Esophagus muscularis mucosa (tissue), 4 donors: ENCODE data around the gene POLR2E. TPM values are rescaled to one million over a fixed set of nuclear protein-coding genes. Genes with fewer than 3 reads are reported as not detected.

Experiments
- DNase-seq: peaks from one replicate; pipeline ENCODE4 v3.0.0-alpha.2; 2017; ENCODE audit errors: extremely low spot score
- H3K27ac ChIP-seq, 4 donors: fragments of 200-600 bp; sonication (generic); replicated peaks in 1 of 4; 1 replicate in 3 of 4; 2 replicates in 1 of 4; pipeline ENCODE4 v1.5.1; 2016 to 2019; ENCODE audit warnings: mild to moderate bottlenecking in 1 of 4
- H3K27me3 ChIP-seq, 4 donors: fragments of 200-600 bp; sonication (generic); one replicate each; pipeline versions ENCODE4 v1.5.1 to v1.6.0; 2016 to 2019
- H3K36me3 ChIP-seq, 4 donors: fragments of 200-600 bp; sonication (generic); one replicate each; pipeline ENCODE4 v1.5.1; 2016 to 2019
- H3K4me1 ChIP-seq, 4 donors: fragments of 200-600 bp; sonication (generic); one replicate each; pipeline ENCODE4 v1.5.1; 2016 to 2019
- H3K4me3 ChIP-seq, 4 donors: fragments of 200-600 bp; sonication (generic); 1 replicate in 2 of 4; 2 replicates in 2 of 4; pipeline ENCODE4 v1.5.1; 2016 to 2019; ENCODE audit warnings: mild to moderate bottlenecking in 4 of 4, moderate library complexity in 1 of 4
- H3K9me3 ChIP-seq, 4 donors: fragments of 200-600 bp; sonication (generic); 1 replicate in 3 of 4; 2 replicates in 1 of 4; pipeline ENCODE4 v1.5.1; 2016 to 2019
- EP300 ChIP-seq: sonication (generic); formaldehyde crosslinking; IDR thresholded peaks from one replicate; pipeline ENCODE4 v1.6.1; 2017; ENCODE audit warnings: antibody characterized with exemption
- POLR2A ChIP-seq: fragments of 450-650 bp; IDR thresholded peaks from one replicate; pipeline ENCODE4 v1.6.1; 2017; ENCODE audit warnings: antibody characterized with exemption, moderate library complexity, mild to moderate bottlenecking, low read depth
- POLR2AphosphoS5 ChIP-seq, 2 donors: sonication (generic); formaldehyde crosslinking; IDR thresholded peaks; one replicate each; pipeline ENCODE4 v1.6.1; 2017; ENCODE audit warnings: antibody characterized with exemption in 2 of 2
- WGBS: methylation state at CpG from one replicate; pipeline ENCODE4 v1.1.5; 2018; 5-methylcytosine and 5-hydroxymethylcytosine counted together
- intact Hi-C: fragments of 100-400 bp; cut with DNase I; formaldehyde crosslinking; loops from one replicate; pipeline ENCODE4 v1.15.1; 2023
- total RNA-seq, 4 donors: library from RNA; depleted of rRNA; stranded (reverse); fragments of >200 nt; gene quantifications; one replicate each; pipeline versions ENCODE4 v1.1.0 to v1.2.1, GENCODE V29; 2016
- TF ChIP-seq, protein P1 (sequence below), 3 experiments: fragments of 200-600 bp in 2 of 3; fragments of 450-650 bp in 1 of 3; sonication (generic) in 2 of 3; IDR thresholded peaks; one replicate each; pipeline ENCODE4 v1.5.1; 2017 to 2019; ENCODE audit warnings: antibody characterized with exemption in 3 of 3, mild to moderate bottlenecking in 2 of 3, moderate library complexity in 1 of 3

POLR2E gene
- total RNA-seq, 4 donors from 2014 or later, result 96.8 to 198 (median 135) TPM

DNA sequence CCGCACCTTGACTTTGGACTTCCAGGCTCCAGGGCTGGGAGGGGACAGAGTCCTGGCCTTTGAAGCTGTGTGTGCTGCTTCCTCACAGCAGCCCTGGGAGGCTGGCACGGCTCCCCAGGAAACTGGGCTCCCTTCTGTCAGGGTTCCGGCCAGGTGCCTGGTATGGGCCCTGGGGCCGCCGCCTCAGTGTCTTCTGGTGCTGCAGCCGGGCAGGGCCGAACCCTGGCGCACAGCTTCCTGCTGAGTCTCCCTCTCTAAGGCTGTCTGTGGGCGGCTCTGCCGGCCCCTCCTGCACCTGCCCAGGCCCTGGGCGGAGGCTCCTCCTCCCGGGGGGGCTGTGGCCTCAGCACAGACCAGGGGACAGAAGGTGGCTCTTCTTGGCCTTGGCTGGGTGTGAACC is 41.0 kb upstream of the POLR2E start:
- 48% methylated on average over 5 of the region's 12 CpGs for WGBS
- peaks cover 0 to 35% (median 18%) of the 10 kb centered on the region in 4 donors for H3K36me3 ChIP-seq
- H3K27ac ChIP-seq, result peak overlapping the region; percentile 60 to 94 (median 67)
- H3K27me3 ChIP-seq, result no peaks in the 10 kb centered on the region
- DNase-seq, result no peak
- H3K4me3 ChIP-seq, result no peak overlapping the region
- H3K9me3 ChIP-seq, result no peaks in the 10 kb centered on the region
- intact Hi-C loops, result no loop called here
- peaks cover 44 to 59% (median 57%) of the 10 kb centered on the region in 4 donors for H3K4me1 ChIP-seq
- TF ChIP-seq EP300, result no peak
- TF ChIP-seq, protein P1, sequence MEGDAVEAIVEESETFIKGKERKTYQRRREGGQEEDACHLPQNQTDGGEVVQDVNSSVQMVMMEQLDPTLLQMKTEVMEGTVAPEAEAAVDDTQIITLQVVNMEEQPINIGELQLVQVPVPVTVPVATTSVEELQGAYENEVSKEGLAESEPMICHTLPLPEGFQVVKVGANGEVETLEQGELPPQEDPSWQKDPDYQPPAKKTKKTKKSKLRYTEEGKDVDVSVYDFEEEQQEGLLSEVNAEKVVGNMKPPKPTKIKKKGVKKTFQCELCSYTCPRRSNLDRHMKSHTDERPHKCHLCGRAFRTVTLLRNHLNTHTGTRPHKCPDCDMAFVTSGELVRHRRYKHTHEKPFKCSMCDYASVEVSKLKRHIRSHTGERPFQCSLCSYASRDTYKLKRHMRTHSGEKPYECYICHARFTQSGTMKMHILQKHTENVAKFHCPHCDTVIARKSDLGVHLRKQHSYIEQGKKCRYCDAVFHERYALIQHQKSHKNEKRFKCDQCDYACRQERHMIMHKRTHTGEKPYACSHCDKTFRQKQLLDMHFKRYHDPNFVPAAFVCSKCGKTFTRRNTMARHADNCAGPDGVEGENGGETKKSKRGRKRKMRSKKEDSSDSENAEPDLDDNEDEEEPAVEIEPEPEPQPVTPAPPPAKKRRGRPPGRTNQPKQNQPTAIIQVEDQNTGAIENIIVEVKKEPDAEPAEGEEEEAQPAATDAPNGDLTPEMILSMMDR (IDR thresholded peaks at IDR 0.05), result no peak
- no peak for TF ChIP-seq POLR2AphosphoS5 (IDR thresholded peaks at IDR 0.05)
- no peak for TF ChIP-seq POLR2A

DNA sequence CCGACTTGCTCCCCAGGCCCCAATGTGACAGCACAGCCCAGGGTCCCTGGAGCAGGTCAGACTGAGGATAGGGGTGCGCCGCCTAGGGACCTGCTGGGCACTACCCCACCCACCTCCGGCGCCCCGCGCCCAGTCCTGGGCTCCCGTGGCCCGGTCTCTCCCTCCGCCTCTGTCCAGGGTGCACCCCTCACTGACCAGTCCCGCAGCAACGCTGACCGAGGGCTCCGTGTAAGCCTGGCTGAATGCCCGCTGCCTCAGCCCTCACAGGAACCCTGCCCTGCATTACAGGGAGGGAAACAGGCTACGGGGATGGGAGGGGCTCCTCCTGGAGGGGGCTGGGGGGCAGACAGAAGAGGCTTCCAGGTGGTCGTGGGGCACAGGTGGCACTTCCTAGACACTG is 40.3 kb upstream of the POLR2E start:
- Histone ChIP-seq H3K27ac (peak overlapping the region; percentile 60 to 94 (median 67)), H3K27me3 (no peaks in the 10 kb centered on the region), H3K9me3 (no peaks in the 10 kb centered on the region), H3K4me3 (no peak overlapping the region), H3K4me1 (peaks cover 52 to 67% (median 64%) of the 10 kb centered on the region in 4 donors), H3K36me3 (peaks cover 0 to 32% (median 12%) of the 10 kb centered on the region in 4 donors)
- intact Hi-C loops, result no loop called here
- WGBS, result 100% methylated on average over 2 of the region's 17 CpGs
- DNase-seq, result no peak
- TF ChIP-seq, protein P1 (IDR thresholded peaks at IDR 0.05), result no peak
- no peak for TF ChIP-seq POLR2AphosphoS5 (IDR thresholded peaks at IDR 0.05)
- no peak for TF ChIP-seq POLR2A
- no peak for TF ChIP-seq EP300

DNA sequence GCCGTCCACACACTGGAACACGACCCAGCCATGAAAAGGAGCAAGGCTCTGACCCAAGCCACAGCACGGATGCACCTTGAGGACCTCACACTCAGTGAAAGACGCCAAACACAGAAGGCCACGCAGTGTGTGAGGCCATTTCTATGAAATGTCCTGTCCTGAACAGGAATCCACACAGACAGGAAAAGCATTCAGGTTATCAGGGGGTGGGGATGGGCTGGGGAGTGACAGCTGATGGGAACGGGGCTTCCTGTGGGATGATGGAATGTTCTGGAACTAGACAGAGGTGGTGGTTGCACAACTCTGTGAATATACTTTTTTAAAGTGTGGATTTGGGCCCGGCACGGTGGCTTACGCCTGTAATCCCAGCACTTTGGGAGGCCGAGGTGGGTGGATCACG is 39.3 kb upstream of the POLR2E start:
- WGBS, result 96% methylated on average over 9 of the region's 11 CpGs
- intact Hi-C loops, result no loop called here
- TF ChIP-seq EP300, result no peak
- TF ChIP-seq POLR2AphosphoS5 (IDR thresholded peaks at IDR 0.05), result no peak
- TF ChIP-seq, protein P1 (IDR thresholded peaks at IDR 0.05), result no peak
- Histone ChIP-seq H3K27ac (peak overlapping the region in 2 of 4 donors; percentile 85 to 94), H3K27me3 (no peaks in the 10 kb centered on the region), H3K9me3 (no peaks in the 10 kb centered on the region), H3K4me1 (peaks cover 58 to 77% (median 74%) of the 10 kb centered on the region in 4 donors), H3K4me3 (no peak overlapping the region), H3K36me3 (peaks cover 0 to 26% (median 7%) of the 10 kb centered on the region in 4 donors)
- DNase-seq, result no peak

DNA sequence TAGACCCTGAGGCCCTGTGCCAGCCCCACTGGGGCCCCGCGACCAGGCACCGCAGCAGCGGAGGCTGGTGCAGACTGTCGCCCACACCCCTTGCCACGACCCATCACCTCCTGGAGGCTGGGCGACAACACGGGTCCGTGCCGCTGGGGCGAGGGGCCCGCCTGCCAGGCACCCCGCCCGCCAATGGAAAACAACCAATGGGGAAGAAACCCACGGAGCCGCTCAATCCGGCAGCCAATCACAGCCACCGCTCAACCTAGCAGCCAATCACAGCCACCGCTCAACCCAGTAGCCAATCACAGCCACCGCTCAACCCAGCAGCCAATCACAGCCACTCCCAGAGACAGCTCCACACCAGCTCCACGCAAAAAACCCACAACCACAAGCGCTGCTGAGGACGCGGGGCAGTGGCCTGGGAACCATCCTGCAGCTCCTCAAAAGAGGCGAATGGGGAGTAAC is 38.3 kb upstream of the POLR2E start:
- Histone ChIP-seq H3K36me3 (peaks cover 0 to 24% (median under 1%) of the 10 kb centered on the region in 4 donors), H3K27me3 (no peaks in the 10 kb centered on the region), H3K4me3 (peak overlapping the region in 2 of 4 donors; percentile 21 to 80), H3K9me3 (no peaks in the 10 kb centered on the region), H3K4me1 (peaks cover 58 to 84% (median 83%) of the 10 kb centered on the region in 4 donors), H3K27ac (peak overlapping the region; percentile 84 to 94 (median 85))
- no peak for DNase-seq
- 90% methylated on average over 25 of the region's 25 CpGs for WGBS
- TF ChIP-seq POLR2A, result no peak
- TF ChIP-seq, protein P1 (IDR thresholded peaks at IDR 0.05), result no peak
- no peak for TF ChIP-seq EP300
- no peak for TF ChIP-seq POLR2AphosphoS5 (IDR thresholded peaks at IDR 0.05)
- intact Hi-C loops, result no loop called here
